ENCODE data around the gene MRPS24.

DNA sequence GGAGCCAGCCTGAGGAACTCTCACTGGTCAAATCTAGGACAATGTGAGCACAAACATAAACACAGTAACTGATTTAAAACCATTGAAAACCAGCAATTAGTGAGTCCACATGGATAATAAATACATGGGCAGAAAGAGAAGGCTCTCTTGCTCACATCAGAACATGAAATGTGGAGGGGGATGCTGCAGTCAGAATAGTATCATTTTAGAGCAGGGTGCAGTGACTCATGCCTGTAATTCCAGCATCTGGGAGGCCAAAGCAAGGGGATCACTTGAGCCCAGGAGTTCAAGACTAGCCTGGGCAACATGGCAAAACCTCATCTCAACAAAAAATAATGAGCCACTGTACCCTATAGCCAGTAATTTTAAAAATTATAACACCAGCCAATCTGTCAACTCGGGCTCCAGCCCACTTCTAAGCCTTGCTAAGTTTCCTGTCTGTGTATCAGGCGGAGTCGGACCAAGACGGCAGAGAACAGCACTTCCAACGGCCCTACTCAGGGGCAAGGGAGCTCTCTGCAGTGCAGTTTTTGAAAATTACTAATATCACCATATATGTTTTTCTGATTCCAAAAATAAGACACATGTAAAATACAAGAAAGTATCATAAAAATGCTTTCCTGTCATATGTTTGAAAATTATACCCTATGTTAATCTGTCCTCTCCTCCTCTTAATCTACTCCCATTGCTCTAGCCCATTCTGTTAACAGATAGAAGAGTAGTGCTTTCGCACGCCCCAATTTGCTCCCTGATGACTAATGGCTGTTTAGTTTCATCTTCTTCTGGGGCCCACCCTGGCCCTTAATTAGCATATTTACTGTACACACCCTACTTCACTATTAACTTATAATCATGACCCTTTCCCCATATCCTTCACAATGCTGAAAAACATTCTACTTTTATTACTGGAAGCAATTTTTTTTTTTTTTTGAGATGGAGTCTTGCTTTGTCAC, 20.0 kb upstream of the MRPS24 start:
- TF ChIP-seq, protein P1, sequence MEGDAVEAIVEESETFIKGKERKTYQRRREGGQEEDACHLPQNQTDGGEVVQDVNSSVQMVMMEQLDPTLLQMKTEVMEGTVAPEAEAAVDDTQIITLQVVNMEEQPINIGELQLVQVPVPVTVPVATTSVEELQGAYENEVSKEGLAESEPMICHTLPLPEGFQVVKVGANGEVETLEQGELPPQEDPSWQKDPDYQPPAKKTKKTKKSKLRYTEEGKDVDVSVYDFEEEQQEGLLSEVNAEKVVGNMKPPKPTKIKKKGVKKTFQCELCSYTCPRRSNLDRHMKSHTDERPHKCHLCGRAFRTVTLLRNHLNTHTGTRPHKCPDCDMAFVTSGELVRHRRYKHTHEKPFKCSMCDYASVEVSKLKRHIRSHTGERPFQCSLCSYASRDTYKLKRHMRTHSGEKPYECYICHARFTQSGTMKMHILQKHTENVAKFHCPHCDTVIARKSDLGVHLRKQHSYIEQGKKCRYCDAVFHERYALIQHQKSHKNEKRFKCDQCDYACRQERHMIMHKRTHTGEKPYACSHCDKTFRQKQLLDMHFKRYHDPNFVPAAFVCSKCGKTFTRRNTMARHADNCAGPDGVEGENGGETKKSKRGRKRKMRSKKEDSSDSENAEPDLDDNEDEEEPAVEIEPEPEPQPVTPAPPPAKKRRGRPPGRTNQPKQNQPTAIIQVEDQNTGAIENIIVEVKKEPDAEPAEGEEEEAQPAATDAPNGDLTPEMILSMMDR (IDR thresholded peaks at IDR 0.05): no peak
- no peak for TF ChIP-seq POLR2A (IDR thresholded peaks at IDR 0.05)

All from suprapubic skin (tissue), 3 donors.